ENCODE measurements around the gene ZNF860. TPM values are rescaled to one million over a fixed set of nuclear protein-coding genes. Genes with fewer than 3 reads are reported as not detected.

ZNF860 gene
- total RNA-seq, 1 experiment from 2014 or later, result 5.9 TPM

- no peaks in the 10 kb centered on the region for H3K27me3 ChIP-seq (replicated peaks; ENCODE audit: control insufficient read depth, insufficient read depth, low read length)
- Mint-ChIP-seq H3K36me3 (ENCODE audit: insufficient read depth, unreplicated experiment) (no peaks in the 10 kb centered on the region), H3K4me1 (ENCODE audit: low read depth, unreplicated experiment) (peaks cover 6% of the 10 kb centered on the region), H3K27me3 (ENCODE audit: insufficient read depth, unreplicated experiment) (no peaks in the 10 kb centered on the region), H3K27ac (ENCODE audit: unreplicated experiment) (no peak overlapping the region), H3K9me3 (ENCODE audit: unreplicated experiment) (peaks cover 9% of the 10 kb centered on the region), H3K4me3 (ENCODE audit: unreplicated experiment) (no peak overlapping the region)
- H3K4me1 ChIP-seq, result peaks cover 6% of the 10 kb centered on the region
- H3K36me3 ChIP-seq (ENCODE audit: control insufficient read depth, insufficient read depth, low read length), result no peaks in the 10 kb centered on the region
- no TSS peak for BruUV-seq (replicated peaks)
- peaks cover 15% of the 10 kb centered on the region for H3K9me3 ChIP-seq
- ChIA-PET POLR2A (no interaction called here), CTCF (interaction anchor here (1.5 kb wide), 1 partner anchor 30 kb away, joined by 3 read pairs; no protein-coding TSS in a partner anchor)
- intact Hi-C loops (cut with micrococcal nuclease; ENCODE audit: unreplicated experiment), result no loop called here
- DNase-seq, result no peak
- no peak for TF ChIP-seq CTCF (IDR thresholded peaks at IDR 0.05; ENCODE audit: insufficient read depth in 1 of 2, low read depth in 1 of 2, low read length in 1 of 2, severe bottlenecking in 1 of 2, unreplicated experiment in 1 of 2)
- no peak overlapping the region for H3K4me3 ChIP-seq (ENCODE audit: low read depth, low read length)
Observed at GRCh38 chr3:31953636-31954035, 27.9 kb upstream of the ZNF860 start.

GRCh38 chr3:31955581-31955980, 26.0 kb upstream of the ZNF860 start:
- Mint-ChIP-seq H3K4me1 (ENCODE audit: low read depth, unreplicated experiment) (peaks cover 14% of the 10 kb centered on the region), H3K36me3 (ENCODE audit: insufficient read depth, unreplicated experiment) (peaks cover 2% of the 10 kb centered on the region), H3K27ac (ENCODE audit: unreplicated experiment) (no peak overlapping the region), H3K4me3 (ENCODE audit: unreplicated experiment) (no peak overlapping the region), H3K27me3 (ENCODE audit: insufficient read depth, unreplicated experiment) (no peaks in the 10 kb centered on the region), H3K9me3 (ENCODE audit: unreplicated experiment) (peaks cover 9% of the 10 kb centered on the region)
- Histone ChIP-seq H3K36me3 (ENCODE audit: control insufficient read depth, insufficient read depth, low read length) (no peaks in the 10 kb centered on the region), H3K4me1 (peaks cover 26% of the 10 kb centered on the region), H3K27me3 (replicated peaks; ENCODE audit: control insufficient read depth, insufficient read depth, low read length) (no peaks in the 10 kb centered on the region), H3K9me3 (peaks cover 15% of the 10 kb centered on the region), H3K4me3 (ENCODE audit: low read depth, low read length) (no peak overlapping the region)
- intact Hi-C loops (cut with micrococcal nuclease; ENCODE audit: unreplicated experiment), result no loop called here
- no peak for TF ChIP-seq CTCF (IDR thresholded peaks at IDR 0.05; ENCODE audit: insufficient read depth in 1 of 2, low read depth in 1 of 2, low read length in 1 of 2, severe bottlenecking in 1 of 2, unreplicated experiment in 1 of 2)
- no TSS peak for BruUV-seq (replicated peaks)
- no peak for DNase-seq
- POLR2A ChIA-PET, result no interaction called here
- CTCF ChIA-PET, result no interaction called here

- no TSS peak for BruUV-seq (replicated peaks)
- intact Hi-C loops (cut with micrococcal nuclease; ENCODE audit: unreplicated experiment), result no loop called here
- Histone ChIP-seq H3K36me3 (ENCODE audit: control insufficient read depth, insufficient read depth, low read length) (no peaks in the 10 kb centered on the region), H3K27me3 (replicated peaks; ENCODE audit: control insufficient read depth, insufficient read depth, low read length) (no peaks in the 10 kb centered on the region), H3K4me3 (ENCODE audit: low read depth, low read length) (no peak overlapping the region), H3K9me3 (peaks cover 15% of the 10 kb centered on the region), H3K4me1 (peaks cover 36% of the 10 kb centered on the region)
- Mint-ChIP-seq H3K36me3 (ENCODE audit: insufficient read depth, unreplicated experiment) (peaks cover 7% of the 10 kb centered on the region), H3K4me3 (ENCODE audit: unreplicated experiment) (no peak overlapping the region), H3K9me3 (ENCODE audit: unreplicated experiment) (peaks cover 9% of the 10 kb centered on the region), H3K27me3 (ENCODE audit: insufficient read depth, unreplicated experiment) (no peaks in the 10 kb centered on the region), H3K4me1 (ENCODE audit: low read depth, unreplicated experiment) (peaks cover 22% of the 10 kb centered on the region), H3K27ac (ENCODE audit: unreplicated experiment) (no peak overlapping the region)
- POLR2A ChIA-PET, result no interaction called here
- no peak for TF ChIP-seq CTCF (IDR thresholded peaks at IDR 0.05; ENCODE audit: insufficient read depth in 1 of 2, low read depth in 1 of 2, low read length in 1 of 2, severe bottlenecking in 1 of 2, unreplicated experiment in 1 of 2)
- CTCF ChIA-PET, result no interaction called here
- no peak for DNase-seq
Observed at GRCh38 chr3:31957106-31957505, 24.4 kb upstream of the ZNF860 start.
